Transverse colon (tissue), 4 donors: Measurements from ENCODE around the gene METAP1. TPM values are rescaled to one million over a fixed set of nuclear protein-coding genes. Genes with fewer than 3 reads are reported as not detected.
A peak's percentile ranks its signal among the peaks of the same experiment; 100 is the strongest.

Experiments
- DNase-seq: peaks from one replicate; pipeline ENCODE4 v3.0.0-alpha.2; 2019
- H3K27ac ChIP-seq, 4 donors: fragments of 200-600 bp; sonication (generic); 2 replicates each; pipeline ENCODE4 v1.5.1; 2016 to 2018; ENCODE audit warnings: inconsistent platforms in 4 of 4
- H3K27me3 ChIP-seq: fragments of 200-600 bp; sonication (generic); 2 replicates; pipeline ENCODE4 v1.5.1; 2017; ENCODE audit warnings: inconsistent platforms
- H3K36me3 ChIP-seq, 4 donors: fragments of 200-600 bp; sonication (generic); 2 replicates each; pipeline ENCODE4 v1.5.1; 2017 to 2019; ENCODE audit warnings: inconsistent platforms in 4 of 4
- H3K4me1 ChIP-seq, 4 donors: fragments of 200-600 bp; sonication (generic); 2 replicates each; pipeline ENCODE4 v1.5.1; 2017 to 2020; ENCODE audit warnings: inconsistent platforms in 4 of 4
- H3K4me3 ChIP-seq, 4 donors: fragments of 200-600 bp; sonication (generic); 1 replicate in 1 of 4; 2 replicates in 3 of 4; pipeline versions ENCODE4 v1.5.1 to v1.6.1; 2017 to 2019; ENCODE audit warnings: inconsistent platforms in 4 of 4
- H3K9me3 ChIP-seq, 2 donors: fragments of 200-600 bp; sonication (generic); 2 replicates each; pipeline ENCODE4 v1.5.1; 2017 to 2019; ENCODE audit warnings: inconsistent platforms in 2 of 2
- EP300 ChIP-seq: sonication (generic); formaldehyde crosslinking; IDR thresholded peaks from one replicate; pipeline ENCODE4 v1.6.1; 2017; ENCODE audit warnings: antibody characterized with exemption, low read depth
- POLR2A ChIP-seq: fragments of 450-650 bp; IDR thresholded peaks from one replicate; pipeline ENCODE4 v1.6.1; 2016; ENCODE audit warnings: antibody characterized with exemption, mild to moderate bottlenecking, moderate library complexity
- POLR2AphosphoS5 ChIP-seq, 3 donors: sonication (generic); formaldehyde crosslinking; IDR thresholded peaks; one replicate each; pipeline ENCODE4 v1.6.1; 2016; ENCODE audit warnings: antibody characterized with exemption in 3 of 3
- WGBS, 2 donors: methylation state at CpG; one replicate each; pipeline ENCODE4 v1.1.5; 2018; ENCODE audit warnings: low coverage in 1 of 2; 5-methylcytosine and 5-hydroxymethylcytosine counted together
- in situ Hi-C, 4 donors: fragments of 200-750 bp; cut with MboI; loops; one replicate each; pipeline versions ENCODE4 v1.15.0 to v1.15.1; 2017; ENCODE audit warnings: low sequenced_read_pairs in 3 of 4, low pct_ligation_motif_present in 1 of 4, low pct_unique_long_range_greater_than_20kb in 1 of 4
- intact Hi-C: fragments of 100-400 bp; cut with DNase I; formaldehyde crosslinking; loops from one replicate; pipeline ENCODE4 v1.15.1; 2023; ENCODE audit warnings: low total_unique reads
- total RNA-seq, 4 donors: library from RNA; depleted of rRNA; stranded (reverse); fragments of >200 nt; gene quantifications; one replicate each; pipeline ENCODE4 v1.1.0, GENCODE V29; 2016
- TF ChIP-seq, protein P1 (sequence below), 5 experiments: fragments of 200-600 bp in 3 of 5; fragments of 450-650 bp in 2 of 5; sonication (generic) in 3 of 5; IDR thresholded peaks; 1 replicate in 2 of 5; 2 replicates in 3 of 5; pipeline ENCODE4 v1.5.1; 2016 to 2017; ENCODE audit warnings: antibody characterized with exemption in 5 of 5, inconsistent platforms in 3 of 5, mild to moderate bottlenecking in 2 of 5, moderate library complexity in 1 of 5

The METAP1 gene
- 10 to 100 TPM; 34.8 to 66.1 (median 55.9) TPM for total RNA-seq

DNA sequence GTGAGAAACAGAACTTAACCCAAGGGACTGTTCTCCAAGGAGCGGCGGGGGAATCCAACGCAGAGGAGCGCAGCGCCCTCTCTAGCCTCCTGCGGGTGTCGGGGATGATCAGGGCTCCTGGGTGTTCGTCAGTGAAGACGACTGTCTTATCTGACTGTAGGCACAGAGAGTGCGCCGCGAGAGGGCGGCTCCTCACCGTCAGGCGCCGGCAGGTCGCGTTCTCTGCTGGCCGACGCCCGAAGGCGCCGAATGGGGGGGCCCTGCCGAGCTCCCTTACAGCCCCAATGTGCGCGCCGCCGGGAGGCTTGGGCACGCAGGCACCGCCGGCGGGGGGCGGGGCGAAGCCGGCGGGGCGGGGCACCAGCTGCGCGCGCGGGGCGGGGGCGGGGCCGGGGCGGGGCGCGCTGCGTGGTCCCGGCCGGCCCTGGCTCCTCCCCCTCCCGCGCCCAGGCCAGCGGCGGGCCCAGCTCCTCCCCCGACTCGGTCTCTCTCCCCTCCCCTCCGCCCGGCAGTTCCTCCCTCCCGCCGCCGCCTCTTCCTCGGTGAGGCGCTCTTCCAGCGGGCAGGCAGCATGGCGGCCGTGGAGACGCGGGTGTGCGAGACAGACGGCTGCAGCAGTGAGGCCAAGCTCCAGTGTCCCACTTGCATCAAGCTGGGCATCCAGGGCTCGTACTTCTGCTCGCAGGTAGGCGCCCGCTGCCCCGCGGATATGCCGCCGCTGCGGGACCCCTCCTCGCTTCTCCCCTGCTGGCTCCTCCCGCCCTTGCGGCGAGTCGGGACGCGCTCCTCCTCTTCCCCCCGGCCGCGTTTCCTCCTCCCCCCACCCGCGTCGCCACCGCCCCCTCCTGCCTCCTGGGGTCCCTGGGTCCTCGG is at the start of gene METAP1:
TSS of gene METAP1 (plus strand) at position 539 of the 873 bp plus-strand sequence. CDS start at position 572, 33 bp downstream.
- Histone ChIP-seq H3K9me3 (no peaks in the 10 kb centered on the region), H3K27ac (peak within 1 kb of the TSS; percentile 90 to 95 (median 93)), H3K36me3 (no peaks in the 10 kb centered on the region), H3K4me1 (peaks cover 6 to 30% (median 19%) of the 10 kb centered on the region in 4 donors), H3K4me3 (peak within 1 kb of the TSS; percentile 86 to 99 (median 93)), H3K27me3 (no peaks in the 10 kb centered on the region)
- intact Hi-C loops (no loop called here), in situ Hi-C loops (loop anchor here in 2 of 4 donors (10.0 kb wide), 3 partner anchors 59 to 409 kb away; no protein-coding TSS in a partner anchor)
- TF ChIP-seq, protein P1, sequence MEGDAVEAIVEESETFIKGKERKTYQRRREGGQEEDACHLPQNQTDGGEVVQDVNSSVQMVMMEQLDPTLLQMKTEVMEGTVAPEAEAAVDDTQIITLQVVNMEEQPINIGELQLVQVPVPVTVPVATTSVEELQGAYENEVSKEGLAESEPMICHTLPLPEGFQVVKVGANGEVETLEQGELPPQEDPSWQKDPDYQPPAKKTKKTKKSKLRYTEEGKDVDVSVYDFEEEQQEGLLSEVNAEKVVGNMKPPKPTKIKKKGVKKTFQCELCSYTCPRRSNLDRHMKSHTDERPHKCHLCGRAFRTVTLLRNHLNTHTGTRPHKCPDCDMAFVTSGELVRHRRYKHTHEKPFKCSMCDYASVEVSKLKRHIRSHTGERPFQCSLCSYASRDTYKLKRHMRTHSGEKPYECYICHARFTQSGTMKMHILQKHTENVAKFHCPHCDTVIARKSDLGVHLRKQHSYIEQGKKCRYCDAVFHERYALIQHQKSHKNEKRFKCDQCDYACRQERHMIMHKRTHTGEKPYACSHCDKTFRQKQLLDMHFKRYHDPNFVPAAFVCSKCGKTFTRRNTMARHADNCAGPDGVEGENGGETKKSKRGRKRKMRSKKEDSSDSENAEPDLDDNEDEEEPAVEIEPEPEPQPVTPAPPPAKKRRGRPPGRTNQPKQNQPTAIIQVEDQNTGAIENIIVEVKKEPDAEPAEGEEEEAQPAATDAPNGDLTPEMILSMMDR (IDR thresholded peaks at IDR 0.05), result peak; percentile 34 to 65 (median 54)
- TF ChIP-seq POLR2A (peak; percentile 80), POLR2AphosphoS5 (IDR thresholded peaks at IDR 0.05) (peak; percentile 92 to 96 (median 92)), EP300 (no peak)
- WGBS, 2 donors, result 0% methylated on average over 37 of the region's 94 CpGs; no CpG with 5 or more reads in 1 of the 2 donors
- DNase-seq, result peak; percentile 97

DNA sequence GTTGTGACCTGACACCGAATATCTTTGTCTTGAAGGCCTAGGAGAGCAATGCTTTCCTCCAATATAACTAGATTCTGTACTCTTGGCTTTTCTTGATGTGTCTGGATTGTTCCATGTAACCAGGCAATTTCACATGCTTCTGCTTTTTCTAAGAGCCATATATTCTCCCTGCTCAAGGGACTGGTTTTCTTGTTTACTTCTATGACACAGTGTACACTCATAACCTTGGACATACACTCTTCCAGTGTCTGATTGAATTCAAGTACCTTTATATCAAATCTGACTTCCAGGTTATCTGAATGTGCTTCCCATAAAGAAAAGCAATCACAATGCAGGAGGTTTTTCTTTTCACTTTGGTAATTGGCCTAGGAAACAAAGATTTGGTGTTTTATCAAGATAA is 49.2 kb upstream of the METAP1 start:
- TF ChIP-seq, protein P1 (IDR thresholded peaks at IDR 0.05), result no peak
- TF ChIP-seq POLR2A (no peak), POLR2AphosphoS5 (IDR thresholded peaks at IDR 0.05) (no peak), EP300 (no peak)
- intact Hi-C loops, result no loop called here
- in situ Hi-C loops, result loop anchor here in 1 of 4 donors (25.0 kb wide), 1 partner anchor 484 kb away; no protein-coding TSS in a partner anchor

GRCh38 chr4:98950925-98951324 is 44.6 kb upstream of the METAP1 start:
- no peaks in the 10 kb centered on the region for H3K9me3 ChIP-seq
- H3K27me3 ChIP-seq, result no peaks in the 10 kb centered on the region
- in situ Hi-C loops, result loop anchor here in 2 of 4 donors (25.0 kb wide), 2 partner anchors 461 to 489 kb away; no protein-coding TSS in a partner anchor
- intact Hi-C loops, result no loop called here
- no peaks in the 10 kb centered on the region for H3K36me3 ChIP-seq
- H3K4me1 ChIP-seq, result no peaks in the 10 kb centered on the region
- TF ChIP-seq, protein P1 (IDR thresholded peaks at IDR 0.05), result no peak
- no peak for TF ChIP-seq EP300
- no peak for TF ChIP-seq POLR2AphosphoS5 (IDR thresholded peaks at IDR 0.05)
- no peak for TF ChIP-seq POLR2A
- 86 to 94% methylated on average over 1 of the region's 1 CpG for WGBS, 2 donors
- DNase-seq, result no peak
- H3K27ac ChIP-seq, result no peak overlapping the region
- no peak overlapping the region for H3K4me3 ChIP-seq

More for the DNA sequence above, 49.2 kb upstream of the METAP1 start:
- Histone ChIP-seq H3K27ac (no peak overlapping the region), H3K9me3 (no peaks in the 10 kb centered on the region), H3K4me3 (no peak overlapping the region), H3K36me3 (no peaks in the 10 kb centered on the region), H3K27me3 (no peaks in the 10 kb centered on the region), H3K4me1 (no peaks in the 10 kb centered on the region)
- DNase-seq, result no peak
- WGBS, 2 donors, result 85 to 100% methylated on average over 1 of the region's 1 CpG

- no peaks in the 10 kb centered on the region for H3K27me3 ChIP-seq
- DNase-seq, result no peak
- in situ Hi-C loops, result loop anchor here in 2 of 4 donors (25.0 kb wide), 2 partner anchors 461 to 489 kb away; no protein-coding TSS in a partner anchor
- TF ChIP-seq, protein P1 (IDR thresholded peaks at IDR 0.05), result no peak
- no peak for TF ChIP-seq EP300
- no peak for TF ChIP-seq POLR2A
- no peak for TF ChIP-seq POLR2AphosphoS5 (IDR thresholded peaks at IDR 0.05)
- WGBS, 2 donors, result 82 to 88% methylated on average over 3 of the region's 3 CpGs
- H3K27ac ChIP-seq, result no peak overlapping the region
- no peaks in the 10 kb centered on the region for H3K36me3 ChIP-seq
- no peaks in the 10 kb centered on the region for H3K9me3 ChIP-seq
- intact Hi-C loops, result no loop called here
- no peaks in the 10 kb centered on the region for H3K4me1 ChIP-seq
- H3K4me3 ChIP-seq, result no peak overlapping the region
Measured at GRCh38 chr4:98951710-98952109, 43.8 kb upstream of the METAP1 start.
